HepG2 (cell line): Measurements from ENCODE around the gene CHCHD3.
"Not testable (repeated sequence)": the region's sequence is repeated elsewhere in the genome, so short reads cannot be mapped to it uniquely, and the experiment has no call there.

Source experiments
- ATF3 ChIP-seq: sonication (generic); formaldehyde crosslinking; IDR thresholded peaks from 2 replicates; pipeline ENCODE4 v1.4.0; 2020; ENCODE audit warnings: missing genetic modification reagents
- BCL3 ChIP-seq: sonication (generic); formaldehyde crosslinking; IDR thresholded peaks from 2 replicates; pipeline ENCODE4 v1.5.1; 2020; ENCODE audit warnings: mild to moderate bottlenecking, missing genetic modification reagents, moderate library complexity
- FOXK2 ChIP-seq: fragments of 450-650 bp; IDR thresholded peaks from 2 replicates; pipeline ENCODE4 v1.6.1; 2016
- REPIN1 ChIP-seq: sonication (generic); formaldehyde crosslinking; IDR thresholded peaks from 2 replicates; pipeline ENCODE4 v1.8.0; 2022; ENCODE audit warnings: missing genetic modification reagents, low read depth, mild to moderate bottlenecking, borderline replicate concordance
- TGIF2 ChIP-seq: IDR thresholded peaks from 2 replicates; pipeline ENCODE4 v1.6.1; 2016; ENCODE audit warnings: control low read depth, missing compliant biosample characterization
- YY1 ChIP-seq: IDR thresholded peaks from 2 replicates; pipeline ENCODE4 v1.6.1; 2011; ENCODE audit warnings: low read length, low read depth, moderate library complexity, mild to moderate bottlenecking; ENCODE audit not compliant: insufficient read depth, insufficient replicate concordance
- ZNF326 ChIP-seq: sonication (generic); formaldehyde crosslinking; IDR thresholded peaks from 2 replicates; pipeline ENCODE4 v1.4.0; 2020; ENCODE audit warnings: missing genetic modification reagents, borderline replicate concordance

GRCh38 chr7:132929944-132930343, 151.9 kb downstream of the CHCHD3 start:
- TF ChIP-seq FOXK2; YY1; ATF3 (CRISPR knock-in tag); TGIF2 (CRISPR knock-in tag); BCL3 (CRISPR knock-in tag); ZNF326 (CRISPR knock-in tag); REPIN1 (CRISPR knock-in tag): not testable (repeated sequence)
